NOMO-1 (cell line): ENCODE data around the gene GPBP1.
"Not testable (repeated sequence)": the region's sequence is repeated elsewhere in the genome, so short reads cannot be mapped to it uniquely, and the experiment has no call there.

Experiments
- DNase-seq, 2 experiments: peaks; one replicate each; lab custom pipeline; 2025; ENCODE audit not compliant: unreplicated experiment in 2 of 2; lab: John Stamatoyannopoulos, UW

Gene GPBP1

GRCh38 chr5:57267805-57268204 is 93.9 kb downstream of the GPBP1 start:
- DNase-seq: no peak

DNA sequence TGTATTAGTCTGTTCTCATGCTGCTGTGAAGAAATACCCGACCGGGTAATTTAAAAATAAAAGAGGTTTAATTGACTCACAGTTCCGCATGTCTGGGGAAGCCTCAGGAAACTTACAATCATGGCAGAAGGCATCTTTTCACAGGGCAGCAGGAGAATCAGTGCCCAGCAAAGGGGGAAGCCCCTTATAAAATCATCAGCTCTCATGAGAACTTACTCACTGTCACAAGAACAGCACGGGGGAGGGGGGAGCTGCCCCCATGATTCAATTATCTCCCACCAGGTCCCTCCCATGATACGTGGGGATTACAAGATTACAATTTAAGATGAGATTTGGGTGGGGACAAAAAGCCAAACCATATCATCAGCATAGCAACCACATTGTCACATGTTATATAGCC is 102.5 kb downstream of the GPBP1 start:
- no peak for DNase-seq

DNA sequence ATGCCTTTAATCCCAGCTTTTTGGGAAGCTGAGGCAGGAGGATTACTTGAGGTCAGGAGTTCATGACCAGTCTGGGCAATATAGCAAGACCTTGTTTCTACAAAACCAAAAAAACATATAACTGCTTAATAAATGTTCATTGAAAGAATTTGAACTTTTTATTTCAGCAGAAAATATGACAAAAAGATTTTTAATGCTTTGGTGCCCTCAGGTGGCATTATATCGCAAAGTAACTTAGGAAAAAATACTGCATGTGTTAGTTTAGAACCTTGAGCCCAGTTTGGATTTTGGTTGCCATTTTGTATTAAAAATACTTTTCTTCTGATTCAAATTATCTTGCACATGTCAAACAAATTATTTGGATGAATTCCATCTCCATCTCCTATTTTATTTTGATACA is 103.2 kb downstream of the GPBP1 start:
- no peak for DNase-seq

DNA sequence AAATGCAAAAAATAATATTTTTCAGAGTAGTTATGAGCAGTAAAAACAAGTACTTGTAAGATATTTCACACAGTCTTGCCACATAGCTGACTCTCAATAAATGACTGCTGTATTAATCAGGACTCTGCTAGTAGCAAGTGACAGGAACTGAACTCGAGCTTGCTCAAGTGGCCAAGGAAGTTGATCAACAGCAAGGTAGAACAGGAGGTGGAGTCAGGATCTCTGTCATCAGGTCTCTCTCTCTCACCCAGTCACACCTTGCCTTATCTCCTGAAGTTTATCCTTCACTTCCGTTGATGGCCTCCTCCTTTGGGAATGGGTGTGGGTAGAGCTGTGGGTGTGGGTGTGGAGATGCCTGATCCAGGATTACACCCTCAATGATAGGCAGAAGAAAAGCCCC is 107.0 kb downstream of the GPBP1 start:
- DNase-seq: no peak

DNA sequence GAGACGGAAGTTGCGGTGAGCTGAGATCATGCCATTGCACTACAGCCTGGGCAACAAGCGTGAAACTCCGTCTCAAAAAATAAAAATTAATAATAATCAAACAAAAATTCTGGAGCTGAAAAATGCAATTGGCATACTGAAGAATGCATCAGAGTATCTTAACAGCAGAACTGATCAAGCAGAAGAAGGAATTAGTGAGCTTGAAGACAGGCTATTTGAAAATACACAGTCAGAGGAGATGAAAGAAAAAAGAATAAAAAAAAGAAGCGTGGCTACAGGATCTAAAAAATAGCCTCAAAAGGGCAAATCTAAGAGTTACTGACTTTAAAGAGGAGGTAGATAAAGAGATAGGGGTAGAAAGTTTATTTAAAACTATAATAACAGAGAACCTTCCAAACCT is 111.2 kb downstream of the GPBP1 start:
- DNase-seq: not testable (repeated sequence)

DNA sequence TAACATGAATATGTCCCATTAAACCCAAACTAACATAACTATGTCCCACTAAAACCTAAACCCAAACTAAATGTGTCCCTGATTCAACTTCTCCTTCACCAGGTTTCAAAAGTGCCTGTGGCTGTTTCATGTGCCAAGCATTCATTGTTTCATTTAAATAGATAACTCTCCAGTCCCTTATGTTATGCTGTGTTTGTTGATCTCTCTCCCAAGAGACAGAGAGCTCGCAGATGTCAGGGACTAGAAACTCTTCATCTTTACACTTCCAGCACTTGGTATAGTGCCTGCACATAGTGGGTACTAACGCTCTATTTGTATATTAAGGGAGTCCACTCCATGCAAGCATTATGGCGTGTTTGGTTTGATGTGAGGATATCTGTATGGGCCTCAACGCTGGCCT is 118.0 kb downstream of the GPBP1 start:
- DNase-seq: no peak

DNA sequence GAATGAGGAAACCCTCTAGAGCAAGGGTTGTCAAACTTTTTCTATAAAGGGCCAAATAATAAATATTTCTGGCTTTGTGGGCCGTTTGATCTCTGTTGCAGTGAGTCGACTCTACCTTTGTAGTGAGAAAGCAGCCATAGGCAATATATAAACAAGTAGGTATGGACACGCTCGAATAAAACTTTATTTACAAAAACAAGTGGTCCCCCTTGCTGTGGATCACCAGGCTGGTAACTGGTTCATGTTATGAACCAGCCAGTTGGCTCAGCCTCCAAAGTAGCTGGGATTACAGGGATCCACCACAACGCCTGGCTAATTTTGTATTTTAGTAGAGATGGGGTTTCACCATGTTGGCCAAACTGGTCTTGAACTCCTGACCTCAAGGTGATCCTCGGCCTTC is 118.5 kb downstream of the GPBP1 start:
- DNase-seq: no peak

DNA sequence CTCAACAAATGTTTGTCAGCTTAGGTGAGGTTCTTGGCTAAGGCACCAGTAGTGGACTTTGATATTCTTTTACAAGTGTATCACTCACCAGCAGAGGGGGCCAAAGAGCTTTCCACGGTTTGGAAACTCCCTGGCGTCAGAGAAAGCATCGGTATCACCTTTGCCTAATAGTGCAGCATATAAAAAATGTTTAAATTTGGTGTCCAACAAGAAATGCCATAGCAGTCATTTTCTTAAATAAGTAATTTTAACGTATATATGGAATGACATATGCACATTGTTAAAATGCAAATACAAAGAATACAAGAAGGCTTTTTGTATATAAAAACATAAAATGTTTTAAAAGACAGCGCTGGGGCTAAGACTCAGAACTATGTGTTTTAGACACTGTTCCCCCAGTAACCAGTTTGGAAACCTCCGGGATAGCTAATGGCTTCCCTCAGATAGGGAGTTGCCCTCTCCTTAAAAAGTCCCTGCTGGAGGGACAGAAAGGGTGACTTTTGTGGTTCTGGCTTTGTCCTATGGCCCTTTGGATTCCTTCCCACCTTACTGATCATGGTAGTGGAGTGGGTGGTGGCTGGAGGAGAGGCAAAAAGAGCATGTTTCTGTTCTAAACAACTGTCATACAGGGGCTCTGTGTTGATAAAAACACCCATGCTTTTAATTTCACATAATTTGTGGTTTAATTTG is 124.6 kb downstream of the GPBP1 start:
- DNase-seq: peak; percentile 36 to 74

DNA sequence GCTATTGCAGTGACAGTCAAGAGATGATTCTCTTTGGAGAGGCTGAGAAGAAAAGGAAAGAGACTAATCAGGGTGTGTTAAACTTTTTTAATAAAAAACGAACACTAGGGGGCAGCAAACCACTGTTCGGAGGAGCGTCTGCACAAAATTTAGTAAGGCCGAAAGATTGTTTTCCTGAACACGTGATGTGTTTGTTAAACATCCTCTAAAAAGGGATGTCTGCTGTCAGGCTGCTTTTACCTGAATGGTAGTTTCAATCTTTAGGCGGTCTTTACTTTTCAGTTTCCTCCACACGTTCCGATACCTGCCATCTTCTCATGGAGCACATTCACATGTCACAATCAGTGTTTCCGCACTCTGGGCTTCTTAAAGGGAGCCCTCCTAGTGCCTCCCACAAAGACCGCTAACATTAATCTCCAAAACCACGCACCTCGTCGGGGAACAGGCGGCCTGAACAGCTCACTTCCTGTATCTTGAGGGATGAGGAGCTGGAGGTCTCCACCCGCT is 125.2 kb downstream of the GPBP1 start:
- DNase-seq: peak; percentile 33 to 75

- DNase-seq: peak in 1 of 2 experiments; percentile 16
These were observed 126.1 kb downstream of the GPBP1 start for GRCh38 chr5:57299986-57300385.

- DNase-seq: no peak
These were observed 128.3 kb downstream of the GPBP1 start for GRCh38 chr5:57302164-57302563.

DNA sequence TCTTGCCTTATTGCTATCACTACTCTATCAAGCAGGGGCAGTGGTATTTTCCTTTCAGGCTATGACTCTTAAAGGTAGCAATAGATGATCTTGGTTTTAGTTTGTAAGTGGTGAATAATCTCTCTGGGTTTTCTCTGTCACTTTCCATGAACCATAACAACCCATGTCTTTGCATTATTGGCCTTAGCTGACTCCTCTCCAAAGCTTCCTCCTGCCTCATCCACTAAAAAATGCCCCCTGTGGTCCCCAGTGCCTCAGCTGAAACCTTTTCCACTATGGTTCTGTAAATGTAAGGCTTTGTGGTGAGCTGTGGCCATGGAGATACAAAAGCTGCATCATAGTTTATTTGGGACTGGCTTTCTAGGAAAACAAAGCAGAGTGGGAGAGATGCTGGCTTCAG is 128.8 kb downstream of the GPBP1 start:
- no peak for DNase-seq

- no peak for DNase-seq
These were observed 130.1 kb downstream of the GPBP1 start for GRCh38 chr5:57303985-57304384.

DNA sequence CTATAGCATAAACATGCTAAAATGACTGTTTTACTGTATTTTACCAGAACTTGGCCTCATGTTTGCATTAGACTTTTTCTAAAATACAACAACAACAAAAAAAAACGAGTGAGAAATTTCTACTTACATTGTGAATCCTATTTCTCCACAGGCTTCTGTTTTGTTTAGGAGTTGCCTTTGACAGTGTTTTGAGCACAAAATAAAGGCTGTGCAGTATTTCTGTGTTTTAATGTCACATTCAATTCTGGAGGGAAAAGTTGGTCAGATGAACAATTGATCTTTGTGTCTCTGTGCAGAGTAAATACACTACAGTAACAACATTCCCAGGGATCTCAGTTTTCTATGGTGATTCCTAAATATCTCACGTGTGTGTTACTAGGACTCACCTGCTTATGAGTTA is 131.1 kb downstream of the GPBP1 start:
- no peak for DNase-seq

GRCh38 chr5:57306359-57306758 is 132.5 kb downstream of the GPBP1 start:
- no peak for DNase-seq

DNA sequence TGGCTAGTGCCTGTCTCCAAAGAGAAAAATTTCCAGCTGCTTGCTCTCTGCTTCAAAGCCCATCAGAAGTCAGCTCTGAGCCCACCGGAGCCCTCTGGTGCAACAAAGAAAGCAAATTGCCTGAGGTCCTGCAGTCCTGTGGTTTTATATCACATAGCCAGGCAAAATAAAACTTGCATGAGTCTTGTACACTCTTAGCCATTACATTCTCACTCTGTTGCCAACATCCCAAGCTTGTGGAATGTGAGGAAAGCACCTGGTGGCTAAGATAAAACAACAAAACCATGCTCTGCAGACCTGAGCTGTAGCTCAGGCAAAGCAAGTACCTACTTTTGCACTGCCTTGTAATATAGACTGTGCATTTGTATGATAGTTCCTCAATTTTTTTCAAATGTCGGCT is 133.7 kb downstream of the GPBP1 start:
- DNase-seq: no peak

DNA sequence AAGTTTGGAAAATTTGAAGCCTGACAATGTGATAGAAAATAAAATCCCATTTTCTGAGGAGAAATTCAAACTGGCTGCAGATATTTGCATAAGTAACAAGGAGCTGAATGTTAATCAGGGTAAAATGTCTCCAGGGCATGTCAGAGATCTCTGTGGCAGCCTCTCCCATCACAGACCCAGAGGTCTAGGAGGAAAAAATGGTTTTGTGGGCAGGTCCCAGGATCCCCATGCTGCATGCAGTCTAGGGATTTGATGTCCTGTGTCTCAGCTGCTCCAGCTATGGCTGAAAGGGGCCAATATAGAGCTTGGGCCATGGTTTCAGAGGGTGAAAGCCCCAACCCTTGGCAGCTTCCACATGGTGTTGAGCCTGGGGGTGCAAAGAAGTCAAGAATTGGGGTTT is 135.2 kb downstream of the GPBP1 start:
- DNase-seq: not testable (repeated sequence)

DNA sequence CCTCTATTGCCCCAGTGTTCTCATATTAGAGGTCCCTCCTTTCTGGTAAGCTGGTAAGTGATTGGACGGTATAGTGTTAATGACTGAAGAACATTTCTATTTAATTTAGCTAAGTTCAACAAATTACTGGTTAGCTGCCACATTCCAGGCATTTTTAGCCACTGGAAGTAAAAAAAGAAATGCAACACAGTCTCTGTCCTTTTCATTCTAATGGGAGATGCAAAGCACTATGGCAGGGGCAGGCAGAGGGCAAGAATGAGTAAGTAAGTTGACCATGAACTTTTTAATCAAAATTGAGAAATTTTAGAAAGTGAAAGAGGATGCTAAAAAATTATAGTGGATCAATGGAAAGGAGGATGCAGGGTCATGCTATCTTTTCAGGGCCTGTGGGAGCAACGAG is 137.4 kb downstream of the GPBP1 start:
- peak in 1 of 2 experiments; percentile 35 for DNase-seq

- peak; percentile 11 to 78 for DNase-seq
These were observed 138.3 kb downstream of the GPBP1 start for GRCh38 chr5:57311921-57312735.

DNA sequence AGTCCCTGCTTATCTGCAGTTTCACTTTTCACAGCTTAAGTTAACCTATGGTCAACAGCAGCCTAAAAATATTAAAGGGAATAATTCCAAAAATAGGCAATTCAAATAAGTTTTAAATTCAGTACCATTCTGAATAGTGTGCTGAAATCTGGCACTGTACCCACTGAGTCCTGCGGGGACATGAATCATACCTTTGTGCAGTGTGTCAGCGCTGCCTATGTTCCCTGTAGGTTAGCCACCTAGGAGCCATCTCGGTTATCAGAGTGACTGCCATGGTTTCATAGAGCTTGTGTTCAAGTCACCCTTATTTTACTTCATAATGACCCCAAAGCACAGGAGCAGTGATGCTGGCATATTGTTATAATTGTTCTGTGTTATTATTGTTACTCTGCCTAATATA is 139.9 kb downstream of the GPBP1 start:
- DNase-seq: no peak
